ENCODE data around the gene LRRC42. TPM values are rescaled to one million over a fixed set of nuclear protein-coding genes. Genes with fewer than 3 reads are reported as not detected.

The LRRC42 gene
- total and polyA plus RNA-seq, 9 donors: 14.5 to 29.1 (median 20.8) TPM

- H3K4me3 ChIP-seq: no peak overlapping the region
- TF ChIP-seq POLR2A (IDR thresholded peaks at IDR 0.05): no peak
- H3K9me3 ChIP-seq: no peaks in the 10 kb centered on the region
- no peaks in the 10 kb centered on the region for H3K36me3 ChIP-seq
- H3K27me3 ChIP-seq: no peaks in the 10 kb centered on the region
- intact Hi-C loops (cut with DNase I): no loop called here
- H3K27ac ChIP-seq: no peak overlapping the region
- peak in 2 of 5 donors; percentile 28 to 32 for DNase-seq
- WGBS, 3 donors: 20 to 27% (median 20%) methylated on average over 3 of the region's 3 CpGs
- no peaks in the 10 kb centered on the region for H3K4me1 ChIP-seq (ENCODE audit: insufficient read depth)
These were observed 36.2 kb upstream of the LRRC42 start for GRCh38 chr1:53909946-53910345.

- intact Hi-C loops (cut with DNase I): no loop called here
- Histone ChIP-seq H3K4me3 (no peak overlapping the region), H3K27me3 (no peaks in the 10 kb centered on the region), H3K4me1 (ENCODE audit: insufficient read depth) (no peaks in the 10 kb centered on the region), H3K36me3 (no peaks in the 10 kb centered on the region), H3K27ac (no peak overlapping the region), H3K9me3 (no peaks in the 10 kb centered on the region)
- no peak for TF ChIP-seq POLR2A (IDR thresholded peaks at IDR 0.05)
- TF ChIP-seq, protein P1, sequence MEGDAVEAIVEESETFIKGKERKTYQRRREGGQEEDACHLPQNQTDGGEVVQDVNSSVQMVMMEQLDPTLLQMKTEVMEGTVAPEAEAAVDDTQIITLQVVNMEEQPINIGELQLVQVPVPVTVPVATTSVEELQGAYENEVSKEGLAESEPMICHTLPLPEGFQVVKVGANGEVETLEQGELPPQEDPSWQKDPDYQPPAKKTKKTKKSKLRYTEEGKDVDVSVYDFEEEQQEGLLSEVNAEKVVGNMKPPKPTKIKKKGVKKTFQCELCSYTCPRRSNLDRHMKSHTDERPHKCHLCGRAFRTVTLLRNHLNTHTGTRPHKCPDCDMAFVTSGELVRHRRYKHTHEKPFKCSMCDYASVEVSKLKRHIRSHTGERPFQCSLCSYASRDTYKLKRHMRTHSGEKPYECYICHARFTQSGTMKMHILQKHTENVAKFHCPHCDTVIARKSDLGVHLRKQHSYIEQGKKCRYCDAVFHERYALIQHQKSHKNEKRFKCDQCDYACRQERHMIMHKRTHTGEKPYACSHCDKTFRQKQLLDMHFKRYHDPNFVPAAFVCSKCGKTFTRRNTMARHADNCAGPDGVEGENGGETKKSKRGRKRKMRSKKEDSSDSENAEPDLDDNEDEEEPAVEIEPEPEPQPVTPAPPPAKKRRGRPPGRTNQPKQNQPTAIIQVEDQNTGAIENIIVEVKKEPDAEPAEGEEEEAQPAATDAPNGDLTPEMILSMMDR (IDR thresholded peaks at IDR 0.05): no peak
- TF ChIP-seq EP300 (IDR thresholded peaks at IDR 0.05): no peak
- 90 to 91% (median 90%) methylated on average over 4 of the region's 4 CpGs for WGBS, 3 donors
- DNase-seq: no peak
These were observed 34.7 kb upstream of the LRRC42 start for GRCh38 chr1:53911442-53911841.

DNA sequence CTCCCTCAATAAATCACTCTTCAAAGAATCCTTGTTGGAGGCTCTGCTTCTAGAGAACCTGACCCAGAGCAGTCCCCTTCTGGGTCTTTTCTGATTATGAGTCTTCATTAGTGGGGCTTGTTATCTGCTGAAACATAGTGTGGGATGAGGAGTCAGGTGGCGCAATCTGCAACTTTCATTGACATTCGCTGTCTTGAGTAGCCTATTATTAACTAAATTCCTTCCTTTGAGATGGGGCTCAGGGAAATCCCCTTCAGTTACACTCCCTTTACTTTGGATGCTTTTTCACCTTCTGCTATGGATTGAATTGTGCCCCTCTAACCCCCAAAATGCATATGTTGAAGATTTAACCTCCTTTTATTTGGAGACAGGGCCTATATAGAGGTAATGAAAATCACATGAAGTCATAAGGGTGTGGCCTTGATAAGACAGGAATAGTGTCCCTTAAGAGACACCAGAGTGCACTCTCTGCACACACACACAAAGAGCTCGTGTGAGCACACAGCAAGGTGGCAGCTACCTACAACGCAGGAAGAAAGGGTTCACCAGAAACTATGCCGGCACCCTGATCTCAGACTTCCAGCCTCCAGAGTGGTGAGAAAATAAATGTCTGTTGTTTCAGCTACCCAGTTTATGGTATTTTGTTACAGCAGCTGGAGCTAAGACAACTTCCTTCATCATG is 32.7 kb upstream of the LRRC42 start:
- no peaks in the 10 kb centered on the region for H3K36me3 ChIP-seq
- WGBS, 3 donors: 77 to 81% (median 81%) methylated on average over 5 of the region's 5 CpGs

DNA sequence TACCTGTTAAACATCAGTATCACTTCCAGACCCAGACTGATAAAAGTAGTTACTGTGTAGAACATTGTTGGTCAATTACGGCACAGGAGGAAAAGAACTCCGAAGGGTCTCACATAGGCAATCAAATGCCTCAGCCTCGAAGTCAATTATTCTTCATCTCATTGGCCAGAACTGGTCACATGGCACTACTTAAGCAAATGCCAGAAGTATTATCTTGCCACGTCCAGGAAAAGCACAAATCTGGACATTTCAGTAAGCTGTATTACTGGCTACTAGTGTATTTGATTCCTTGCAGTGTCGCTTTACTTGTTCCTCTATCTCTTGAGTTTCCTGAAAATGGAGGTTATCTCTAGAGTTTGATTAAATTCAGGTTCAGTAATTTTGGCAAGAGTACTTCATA is 27.8 kb upstream of the LRRC42 start:
- Histone ChIP-seq H3K4me1 (ENCODE audit: insufficient read depth) (no peaks in the 10 kb centered on the region), H3K36me3 (no peaks in the 10 kb centered on the region), H3K27me3 (no peaks in the 10 kb centered on the region), H3K9me3 (no peaks in the 10 kb centered on the region), H3K27ac (no peak overlapping the region), H3K4me3 (no peak overlapping the region)
- 77 to 89% (median 84%) methylated on average over 5 of the region's 5 CpGs for WGBS, 3 donors
- TF ChIP-seq, protein P1 (IDR thresholded peaks at IDR 0.05): no peak
- intact Hi-C loops (cut with DNase I): no loop called here
- no peak for DNase-seq

More for the DNA sequence above, 32.7 kb upstream of the LRRC42 start:
- H3K27ac ChIP-seq: no peak overlapping the region
- H3K9me3 ChIP-seq: no peaks in the 10 kb centered on the region
- no peaks in the 10 kb centered on the region for H3K4me1 ChIP-seq (ENCODE audit: insufficient read depth)
- intact Hi-C loops (cut with DNase I): no loop called here
- TF ChIP-seq EP300 (IDR thresholded peaks at IDR 0.05) (no peak), POLR2A (IDR thresholded peaks at IDR 0.05) (no peak)
- TF ChIP-seq, protein P1 (IDR thresholded peaks at IDR 0.05): no peak
- DNase-seq: no peak
- H3K27me3 ChIP-seq: no peaks in the 10 kb centered on the region
- no peak overlapping the region for H3K4me3 ChIP-seq

GRCh38 chr1:53919675-53920066 is 26.5 kb upstream of the LRRC42 start:
- Histone ChIP-seq H3K9me3 (no peaks in the 10 kb centered on the region), H3K27me3 (no peaks in the 10 kb centered on the region), H3K4me1 (ENCODE audit: insufficient read depth) (no peaks in the 10 kb centered on the region), H3K4me3 (no peak overlapping the region), H3K27ac (no peak overlapping the region), H3K36me3 (no peaks in the 10 kb centered on the region)
- no peak for DNase-seq
- intact Hi-C loops (cut with DNase I): no loop called here
- WGBS, 3 donors: 93 to 96% (median 94%) methylated on average over 3 of the region's 3 CpGs
- TF ChIP-seq EP300 (IDR thresholded peaks at IDR 0.05): no peak
- TF ChIP-seq POLR2A (IDR thresholded peaks at IDR 0.05): no peak
- TF ChIP-seq, protein P1 (IDR thresholded peaks at IDR 0.05): no peak

Data from ovary (tissue), 9 donors.